Stimulated activated CD8-positive, alpha-beta memory T cell treated with anti-CD3 and anti-CD28 coated beads, Interleukin-12 subunit alpha, Interleukin-12 subunit beta, amount 100 ng/mL, for 4 hours (primary cell): ENCODE measurements around the gene GGA3.
"Not testable (repeated sequence)": the region's sequence is repeated elsewhere in the genome, so short reads cannot be mapped to it uniquely, and the experiment has no call there.

Experiments
- DNase-seq: peaks from one replicate; pipeline ENCODE4 v3.0.0-alpha.2; 2020; ENCODE audit warnings: low read depth

GGA3 gene, protein sequence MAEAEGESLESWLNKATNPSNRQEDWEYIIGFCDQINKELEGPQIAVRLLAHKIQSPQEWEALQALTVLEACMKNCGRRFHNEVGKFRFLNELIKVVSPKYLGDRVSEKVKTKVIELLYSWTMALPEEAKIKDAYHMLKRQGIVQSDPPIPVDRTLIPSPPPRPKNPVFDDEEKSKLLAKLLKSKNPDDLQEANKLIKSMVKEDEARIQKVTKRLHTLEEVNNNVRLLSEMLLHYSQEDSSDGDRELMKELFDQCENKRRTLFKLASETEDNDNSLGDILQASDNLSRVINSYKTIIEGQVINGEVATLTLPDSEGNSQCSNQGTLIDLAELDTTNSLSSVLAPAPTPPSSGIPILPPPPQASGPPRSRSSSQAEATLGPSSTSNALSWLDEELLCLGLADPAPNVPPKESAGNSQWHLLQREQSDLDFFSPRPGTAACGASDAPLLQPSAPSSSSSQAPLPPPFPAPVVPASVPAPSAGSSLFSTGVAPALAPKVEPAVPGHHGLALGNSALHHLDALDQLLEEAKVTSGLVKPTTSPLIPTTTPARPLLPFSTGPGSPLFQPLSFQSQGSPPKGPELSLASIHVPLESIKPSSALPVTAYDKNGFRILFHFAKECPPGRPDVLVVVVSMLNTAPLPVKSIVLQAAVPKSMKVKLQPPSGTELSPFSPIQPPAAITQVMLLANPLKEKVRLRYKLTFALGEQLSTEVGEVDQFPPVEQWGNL

DNA sequence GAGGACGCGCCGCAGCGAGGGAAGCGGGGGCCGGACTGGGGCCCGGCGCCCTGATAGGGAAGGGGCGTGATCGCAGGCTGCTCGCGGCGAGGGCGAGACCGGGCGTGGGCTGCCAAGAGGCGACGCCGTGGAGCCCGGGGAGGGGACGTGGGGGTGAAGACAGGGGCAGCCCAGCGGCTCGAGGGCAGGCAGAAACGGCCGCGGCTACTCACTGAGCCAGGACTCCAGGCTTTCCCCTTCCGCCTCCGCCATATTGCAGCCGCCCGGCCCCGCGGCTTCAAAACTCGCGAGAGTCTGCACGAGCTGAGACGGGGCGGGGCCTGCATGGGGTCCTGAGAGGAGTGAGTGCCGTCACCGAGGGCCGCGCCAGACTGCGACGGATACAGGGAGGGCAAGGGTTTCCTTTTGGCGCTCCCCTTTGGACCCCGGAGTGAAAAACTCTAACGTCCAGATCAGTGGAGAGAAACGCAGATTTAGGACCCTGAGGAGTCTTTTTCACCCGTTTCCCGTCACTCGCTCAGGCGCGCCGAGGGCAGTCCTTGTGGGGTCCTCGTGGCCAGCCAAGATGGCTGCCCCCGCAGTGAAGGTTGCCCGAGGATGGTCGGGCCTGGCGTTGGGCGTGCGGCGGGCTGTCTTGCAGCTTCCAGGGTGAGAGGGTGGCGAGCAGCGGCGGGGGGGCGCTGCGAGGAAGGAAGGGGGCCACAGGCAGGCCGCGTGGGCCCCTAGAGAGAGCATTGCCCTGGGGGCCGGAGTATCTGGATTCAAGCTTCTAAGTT, at the start of gene GGA3, which contains the start of gene MRPS7:
Gene GGA3 (minus strand): TSS at position 271 of the 776 bp plus-strand sequence. CDS start 19 bp downstream, at position 252.
Gene MRPS7 (plus strand): TSS at position 544 of the 776 bp plus-strand sequence. CDS start 22 bp downstream, at position 566.
- peak; percentile 91 for DNase-seq

DNA sequence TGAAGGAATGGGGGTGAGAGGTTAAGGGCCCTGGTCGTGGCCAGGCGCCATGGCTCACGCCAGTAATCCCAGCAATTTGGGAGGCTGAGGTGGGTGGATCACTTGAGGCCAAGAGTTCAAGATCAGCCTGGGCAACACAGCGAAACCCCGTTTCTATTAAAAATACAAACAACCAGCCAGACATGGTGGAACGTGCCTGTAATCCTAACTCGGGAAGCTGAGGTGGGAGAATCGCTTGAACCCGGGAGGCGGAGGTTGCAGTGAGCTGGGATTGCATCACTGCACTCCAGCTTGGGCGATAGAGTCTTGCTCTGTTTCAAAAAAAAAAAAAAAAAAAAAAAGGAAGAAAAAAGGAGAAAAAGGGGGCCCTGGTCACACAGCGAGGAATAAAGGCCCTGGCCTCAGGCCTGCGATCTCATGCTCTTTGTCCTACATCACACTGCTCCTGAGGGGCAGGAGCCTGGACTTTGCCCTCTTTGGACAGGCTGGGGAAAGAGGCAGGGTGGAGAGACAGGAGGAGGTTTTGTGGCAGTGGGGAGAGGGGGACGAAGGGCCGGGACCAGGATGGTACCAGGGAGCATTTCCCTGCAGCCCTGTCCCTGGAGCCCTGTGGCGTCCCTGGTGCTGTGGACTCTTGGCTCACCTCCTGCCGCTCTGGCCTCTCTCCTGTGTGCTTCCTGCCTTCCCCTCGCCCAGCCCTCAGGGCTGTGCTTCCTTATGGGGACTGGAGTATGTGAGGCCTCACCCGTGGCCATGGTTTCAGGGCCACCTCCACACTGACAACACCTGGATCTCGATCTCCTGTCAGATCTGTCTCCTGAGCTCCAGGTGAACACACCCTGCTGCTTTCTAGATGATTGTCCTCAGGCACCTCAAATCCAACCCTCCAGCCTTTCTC, 47.6 kb upstream of the GGA3 start:
- no peak for DNase-seq

DNA sequence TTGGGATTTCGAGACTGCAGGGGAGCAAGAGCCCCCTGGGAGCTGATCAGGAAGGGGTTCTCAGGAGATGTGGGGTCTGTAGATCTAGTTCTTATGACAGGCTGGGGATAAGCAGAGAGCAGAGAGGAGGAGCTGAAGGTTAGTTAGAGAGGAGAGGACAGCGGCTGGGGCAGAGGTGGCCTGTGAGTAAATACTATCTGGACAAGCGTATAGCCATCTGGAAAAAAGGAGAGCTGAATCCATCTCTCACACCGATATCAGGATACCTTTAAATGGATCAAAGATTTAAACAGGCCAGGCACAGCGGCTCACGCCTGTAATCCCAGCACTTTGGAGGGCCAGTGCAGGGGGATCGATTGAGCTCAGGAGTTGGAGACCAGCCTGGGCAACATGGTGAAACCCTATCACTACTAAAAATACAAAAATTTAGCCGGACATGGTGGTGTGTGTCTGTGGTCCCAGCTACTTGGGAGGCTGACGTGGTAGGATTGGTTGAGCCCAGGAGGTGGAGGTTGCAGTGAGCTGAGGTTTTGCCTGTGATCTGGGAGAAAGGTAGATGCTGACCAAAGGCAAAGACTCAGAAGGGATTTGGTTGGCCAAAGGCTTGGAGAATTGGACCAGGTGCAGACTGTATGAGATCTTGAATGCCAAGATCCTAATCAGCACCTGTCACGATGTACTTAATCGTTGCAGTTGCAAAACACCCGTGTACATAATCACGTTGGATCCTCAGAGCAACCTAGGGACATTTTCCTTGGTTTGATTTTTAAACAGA, 46.7 kb upstream of the GGA3 start:
- DNase-seq: no peak

DNA sequence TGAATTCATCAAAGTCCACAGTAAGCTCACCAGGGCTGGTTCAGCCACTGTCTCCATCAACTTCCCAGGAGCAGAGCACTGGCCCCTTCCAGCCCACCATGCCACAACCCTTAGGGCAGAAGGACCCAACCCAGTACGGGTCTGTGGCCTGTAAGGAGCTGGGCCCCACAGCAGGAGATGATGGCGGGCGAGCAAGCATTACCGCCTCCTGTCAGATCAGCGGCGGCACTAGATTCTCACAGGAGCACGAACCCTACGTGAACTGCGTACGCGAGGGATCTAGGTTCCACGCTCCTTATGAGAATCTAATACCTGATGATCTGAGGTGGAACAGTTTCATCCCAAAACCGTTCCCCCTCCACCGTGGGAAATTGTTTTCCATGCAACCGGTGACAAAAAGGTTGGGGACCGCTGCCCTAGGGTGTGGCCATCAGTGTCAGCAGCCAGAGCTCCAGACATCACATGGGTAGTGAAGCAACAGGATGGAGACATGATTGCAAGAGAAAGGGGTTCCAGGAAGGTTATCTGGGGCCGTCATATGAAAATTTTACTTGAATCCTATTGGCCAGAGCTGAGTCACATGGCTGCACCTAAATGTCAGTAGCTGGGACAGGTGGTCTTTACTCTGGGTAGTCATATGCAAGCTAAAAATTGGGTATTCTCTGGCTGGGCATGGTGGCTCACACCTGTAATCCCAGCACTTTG, 40.2 kb upstream of the GGA3 start:
- DNase-seq: no peak

DNA sequence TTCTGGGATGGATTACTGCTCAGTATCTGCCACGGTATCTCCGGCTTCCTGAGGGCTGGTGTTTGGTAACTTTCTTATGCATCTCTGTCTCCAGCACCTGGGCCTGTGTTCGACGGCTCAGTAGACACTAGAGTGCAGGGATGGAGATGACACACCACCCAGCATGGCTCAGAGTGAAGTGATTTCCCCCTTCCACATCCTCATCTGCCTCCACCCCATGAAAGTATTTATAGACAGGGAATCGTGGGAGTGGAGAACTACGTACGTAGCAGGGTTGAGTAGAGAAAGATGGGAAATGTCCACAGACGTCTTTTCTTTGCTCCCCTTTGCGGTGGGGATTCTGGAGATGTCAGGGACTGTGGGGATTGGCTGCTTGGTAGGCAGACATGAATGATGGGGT, 39.6 kb upstream of the GGA3 start:
- no peak for DNase-seq

DNA sequence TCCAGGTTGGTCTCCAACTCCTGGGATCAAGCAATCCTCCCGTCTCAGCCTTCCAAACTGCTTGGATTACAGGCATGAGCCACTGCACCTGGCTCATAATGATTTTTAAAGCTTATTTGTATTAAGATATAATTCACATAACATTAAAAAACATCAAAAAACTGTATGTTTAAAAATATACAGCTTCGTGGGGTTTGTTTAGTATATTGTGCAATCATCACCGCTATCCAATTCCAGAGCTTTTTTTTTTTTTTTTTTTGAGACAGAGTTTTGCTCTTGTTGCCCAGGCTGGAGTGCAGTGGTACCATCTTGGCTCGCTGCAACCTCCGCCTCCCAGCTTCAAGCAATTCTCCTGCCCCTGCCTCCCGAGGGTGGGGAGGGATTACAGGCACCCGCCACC, 38.9 kb upstream of the GGA3 start:
- no peak for DNase-seq

DNA sequence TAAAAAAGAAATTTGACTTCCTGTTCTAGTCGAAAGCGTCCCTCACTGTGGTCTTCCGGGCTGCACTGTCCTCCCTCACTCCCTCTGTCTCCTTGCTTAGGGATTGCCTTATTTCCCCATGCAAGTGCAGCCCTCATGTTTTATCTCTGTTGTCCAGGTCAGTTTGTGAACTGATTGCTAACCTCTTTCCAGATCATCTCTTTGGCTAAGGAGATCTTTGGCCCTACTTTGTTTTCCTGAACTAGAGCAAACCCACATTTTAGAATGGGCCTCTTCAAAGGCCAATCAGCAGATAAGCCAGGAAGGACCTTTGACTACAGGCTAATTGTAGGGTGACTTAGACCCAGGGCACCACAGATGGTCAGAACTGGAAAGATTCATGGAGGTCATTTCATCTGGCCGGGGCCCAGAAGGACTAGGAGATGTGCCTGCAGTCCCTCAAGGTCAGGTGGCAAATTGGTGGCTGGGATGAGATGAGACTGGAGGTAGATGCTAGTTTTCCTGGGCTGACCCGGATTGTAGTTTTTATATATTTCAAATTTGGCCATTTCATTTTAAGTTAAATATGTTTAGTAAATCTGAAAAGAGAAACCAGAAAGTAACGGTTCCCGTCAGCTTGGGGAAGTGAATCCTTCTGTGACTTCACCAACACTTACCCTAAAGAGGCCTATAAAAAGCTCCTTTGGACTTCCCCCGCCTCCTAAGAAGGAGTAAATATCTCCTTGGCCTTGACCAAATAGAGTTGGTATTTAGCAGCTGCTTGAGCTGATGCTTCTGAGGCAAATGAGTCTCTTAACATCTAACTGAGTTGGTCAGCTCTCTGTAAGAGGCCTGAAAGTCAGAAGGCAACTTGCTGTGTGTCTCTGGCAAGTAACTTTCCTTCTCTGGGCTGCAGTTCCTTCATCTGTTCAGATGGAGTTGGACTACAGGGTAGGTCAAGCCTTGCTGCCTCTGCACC, 34.1 kb upstream of the GGA3 start:
- no peak for DNase-seq

DNA sequence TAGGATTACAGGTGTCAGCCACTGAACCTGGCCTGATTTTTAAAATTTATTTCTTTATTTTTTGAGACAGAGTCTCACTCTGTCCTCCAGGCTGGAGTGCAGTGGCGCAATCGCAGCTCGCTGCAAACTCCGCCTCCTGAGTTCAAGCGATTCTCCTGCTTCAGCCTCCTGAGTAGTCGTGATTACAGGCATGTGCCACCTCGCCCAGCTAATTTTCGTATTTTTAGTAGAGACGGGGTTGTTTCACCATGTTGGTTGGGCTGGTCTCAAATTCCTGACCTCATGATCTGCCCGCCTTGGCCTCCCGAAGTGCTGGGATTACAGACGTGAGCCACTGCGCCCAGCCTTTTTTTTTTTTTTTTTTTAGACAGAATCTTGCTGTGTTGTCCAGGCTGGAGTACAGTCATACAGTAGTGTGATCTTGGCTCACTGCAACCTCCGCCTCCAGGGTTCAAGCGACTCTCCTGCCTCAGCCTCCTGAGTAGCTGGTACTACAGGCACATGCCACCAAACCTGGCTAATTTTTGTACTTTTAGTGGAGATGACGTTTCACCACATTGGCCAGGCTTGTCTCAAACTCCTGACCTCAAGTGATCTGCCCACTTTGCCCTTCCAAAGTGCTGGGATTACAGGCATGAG, 31.5 kb upstream of the GGA3 start:
- DNase-seq: not testable (repeated sequence)

DNA sequence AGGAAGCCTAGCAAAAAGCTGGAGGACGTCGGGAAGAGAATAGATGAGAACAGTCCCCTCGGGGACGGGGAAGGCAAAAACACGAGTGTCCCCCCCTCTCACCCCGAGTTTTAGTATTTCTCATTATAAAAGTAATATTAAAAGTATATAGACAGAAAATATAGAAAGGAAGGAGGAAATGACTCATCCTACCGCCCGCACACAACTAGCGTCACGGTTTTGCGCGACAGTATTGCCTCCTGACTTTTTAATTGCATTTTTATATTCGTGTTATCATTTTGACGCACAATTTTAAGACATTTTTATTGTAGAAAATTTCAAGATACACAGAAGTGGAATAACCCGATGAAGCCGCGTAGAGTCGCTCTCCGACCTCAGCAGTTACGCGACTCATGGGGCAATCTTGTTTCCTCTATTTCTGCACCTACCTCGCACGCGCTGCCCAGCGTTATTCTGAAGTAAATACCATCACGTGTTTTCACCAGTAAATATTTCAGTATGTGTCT, 28.5 kb upstream of the GGA3 start:
- peak; percentile 49 for DNase-seq

DNA sequence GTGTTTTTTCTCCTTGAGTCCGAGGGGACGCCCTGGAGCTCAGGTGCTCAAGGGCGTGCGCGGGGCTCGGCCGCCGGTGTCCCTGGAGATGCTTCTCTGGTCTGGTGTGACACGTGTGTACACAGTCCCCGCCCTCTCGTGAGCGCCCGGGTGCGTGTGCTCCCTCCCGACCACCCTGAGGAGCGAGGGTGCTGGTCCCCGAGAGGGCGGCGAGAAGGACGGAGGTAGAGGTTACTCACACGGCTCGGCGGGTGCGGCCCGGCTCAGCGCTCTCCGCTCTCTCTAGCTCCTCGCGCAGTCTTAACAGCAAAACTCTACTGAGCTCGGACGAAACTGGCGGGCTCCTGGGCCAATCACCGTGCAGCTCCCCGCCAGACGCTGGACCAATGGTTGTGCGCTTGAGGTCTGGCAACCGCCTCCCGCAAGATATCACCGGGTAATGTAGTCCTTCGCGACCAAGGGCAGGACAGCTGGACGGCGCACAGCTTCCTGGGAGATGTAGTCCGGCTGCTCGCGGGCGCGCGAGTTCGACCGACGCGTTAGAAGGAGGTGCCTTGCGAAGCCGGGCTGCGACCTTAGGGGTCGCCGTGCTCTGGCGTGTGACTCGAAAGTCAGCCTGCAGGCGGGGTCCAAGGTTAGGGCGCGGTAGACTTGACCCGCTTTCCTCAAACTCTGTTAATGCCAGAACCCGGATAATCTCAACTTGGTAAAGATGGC, 27.9 kb upstream of the GGA3 start, which contains the start of gene SLC25A19:
Gene SLC25A19 (minus strand): TSS at position 319 of the 717 bp plus-strand sequence. CDS start 2,669 bp downstream, outside the sequence.
- DNase-seq: peak; percentile 91

DNA sequence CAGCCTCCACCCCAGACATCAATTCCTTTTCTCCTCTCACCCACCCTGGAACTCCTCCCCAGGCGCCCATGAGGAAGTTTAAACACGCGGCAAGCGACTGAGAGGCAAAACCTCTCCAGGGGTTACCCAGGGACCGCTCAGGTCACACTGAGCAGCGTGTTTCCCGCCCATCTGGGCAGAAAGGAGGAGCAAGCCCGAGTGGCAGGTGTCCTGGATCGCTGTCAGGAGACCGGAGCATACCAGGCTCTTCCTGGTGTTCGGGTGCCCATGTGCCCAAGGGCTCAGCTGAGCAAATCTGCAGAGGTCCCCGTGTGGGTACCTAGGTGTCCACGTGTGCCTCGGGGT, 27.3 kb upstream of the GGA3 start:
- no peak for DNase-seq

DNA sequence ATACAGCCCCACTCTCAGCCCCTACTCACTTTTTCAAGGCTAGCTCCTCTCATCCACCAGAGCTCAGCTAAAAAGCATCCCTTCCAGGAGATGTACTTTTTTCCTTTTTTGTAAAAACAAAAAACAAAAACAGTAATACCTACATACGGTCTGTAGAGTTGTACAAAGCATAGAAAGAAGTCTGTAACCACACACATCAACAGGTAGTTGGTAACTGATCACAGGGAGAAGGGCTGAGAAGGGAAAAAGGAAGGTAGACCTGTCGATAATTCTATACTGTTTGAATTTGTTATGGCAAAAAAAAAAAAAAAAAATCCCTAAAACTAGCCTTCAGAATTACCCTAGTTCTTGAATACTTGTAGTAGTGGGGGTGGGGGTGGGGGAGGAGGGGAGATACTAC, 27.0 kb upstream of the GGA3 start:
- no peak for DNase-seq

DNA sequence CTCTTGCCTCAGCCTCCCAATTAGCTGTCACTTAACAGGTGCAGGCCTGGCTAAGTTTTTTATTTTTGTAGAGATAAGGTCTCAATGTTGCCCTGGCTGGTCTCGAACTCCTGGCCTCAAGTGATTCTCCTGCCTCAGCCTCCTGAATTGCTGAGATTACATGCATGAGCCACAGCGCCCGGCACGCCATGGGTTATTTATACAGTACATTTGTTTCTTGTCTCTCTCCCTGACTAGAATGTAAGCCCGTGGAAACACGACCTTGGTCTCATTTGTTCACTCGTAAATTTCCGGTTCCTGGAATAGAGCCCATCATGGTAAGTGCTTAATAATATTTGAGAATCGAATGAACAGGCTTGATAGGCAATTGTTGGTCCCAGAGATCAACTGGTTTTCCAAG, 25.8 kb upstream of the GGA3 start:
- no peak for DNase-seq

DNA sequence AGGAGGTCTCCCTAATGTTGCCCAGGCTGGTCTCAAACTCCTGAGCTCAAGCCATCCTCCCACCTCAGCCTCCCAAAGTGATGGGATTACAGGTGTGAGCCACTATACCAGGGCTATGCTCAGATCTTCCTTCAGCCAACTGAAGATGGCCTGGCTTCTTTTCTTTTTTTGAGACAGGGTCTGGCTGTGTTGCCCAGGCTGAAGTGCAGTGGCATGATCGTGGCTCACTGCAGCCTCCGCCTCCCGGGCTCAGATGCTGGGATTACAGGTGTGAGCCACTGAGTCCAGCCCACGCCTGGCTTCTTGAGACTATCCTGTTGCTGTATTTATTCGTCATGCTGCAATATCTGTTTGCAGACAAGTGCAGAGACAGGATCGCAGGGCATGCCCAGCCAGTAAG, 23.7 kb upstream of the GGA3 start:
- no peak for DNase-seq

DNA sequence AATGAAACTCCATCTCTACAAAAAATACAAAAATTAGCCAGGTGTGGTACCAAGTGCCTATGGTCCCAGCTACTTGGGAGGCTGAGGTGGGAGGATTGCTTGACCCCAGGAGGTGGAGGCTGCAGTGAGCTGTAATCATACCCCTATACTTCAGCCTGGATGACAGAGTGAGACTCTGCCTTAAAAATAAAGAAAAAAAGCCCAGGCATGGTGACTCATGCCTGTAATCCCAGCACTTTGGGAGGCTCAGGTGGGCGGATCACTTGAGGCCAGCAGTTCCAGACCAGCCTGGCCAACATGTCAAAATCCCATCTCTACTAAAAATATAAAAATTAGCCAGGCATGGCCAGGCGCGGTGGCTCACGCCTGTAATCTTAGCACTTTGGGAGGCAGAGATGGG, 18.8 kb upstream of the GGA3 start:
- not testable (repeated sequence) for DNase-seq

DNA sequence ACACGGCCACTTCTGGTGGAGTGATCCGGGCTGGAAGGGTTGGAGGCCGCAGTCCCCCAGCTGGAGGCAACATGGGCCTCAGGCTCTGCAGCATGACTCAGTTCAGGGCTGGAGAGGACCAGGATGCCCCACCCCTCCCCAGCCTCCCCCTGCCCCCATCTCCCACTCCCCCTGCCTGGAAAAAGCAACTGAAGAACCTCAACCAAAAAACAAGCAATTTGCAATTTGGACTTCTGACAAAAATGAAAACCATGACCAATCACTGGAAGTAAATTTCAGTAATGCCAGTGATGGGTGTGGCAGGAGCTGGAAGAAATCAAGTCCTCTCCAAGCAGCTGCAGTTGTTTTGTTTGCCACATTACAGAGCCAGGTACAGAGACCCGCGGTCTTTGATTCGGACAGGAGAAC, 16.3 kb upstream of the GGA3 start:
- no peak for DNase-seq

DNA sequence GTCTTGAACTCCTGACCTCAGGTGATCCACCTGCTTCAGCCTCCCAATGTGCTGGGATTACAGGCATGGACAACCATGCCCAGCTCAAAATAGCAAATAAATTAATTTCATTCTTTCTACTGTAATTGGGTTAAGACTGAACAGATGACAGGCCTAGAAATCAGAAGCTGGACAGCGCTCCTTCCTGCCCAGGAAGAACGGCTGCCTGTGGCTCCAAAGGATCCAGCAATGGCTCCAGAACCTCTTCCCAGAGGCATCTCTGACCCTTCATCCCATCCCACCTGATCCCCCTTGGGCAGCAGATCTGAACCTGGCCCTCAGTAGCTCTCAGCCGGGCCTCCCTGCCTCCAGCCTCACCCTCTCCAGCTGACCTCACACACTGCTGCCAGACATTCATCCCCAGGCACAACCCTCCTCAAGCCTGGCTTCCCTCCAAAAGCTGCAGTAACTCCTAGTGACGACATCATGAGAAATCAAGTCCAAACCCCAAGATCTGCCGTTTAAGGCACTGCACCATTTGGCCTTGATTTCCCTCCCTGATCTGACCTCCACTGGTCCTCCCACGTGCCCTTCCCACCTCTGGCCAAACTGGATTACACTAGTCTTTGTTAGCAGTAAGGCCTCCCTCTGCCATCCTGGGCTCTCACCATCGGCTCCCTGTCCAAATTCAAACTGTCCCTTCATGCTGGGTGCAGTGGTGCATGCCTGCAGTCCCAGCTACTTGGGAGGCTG, 12.7 kb upstream of the GGA3 start:
- DNase-seq: no peak
